COLO668 (cell line): Measurements from ENCODE around the gene SPTBN1.
"Not testable (repeated sequence)": the region's sequence is repeated elsewhere in the genome, so short reads cannot be mapped to it uniquely, and the experiment has no call there.

Experiments used
- DNase-seq: peaks from one replicate; lab custom pipeline; 2025; ENCODE audit not compliant: unreplicated experiment; lab: John Stamatoyannopoulos, UW

The SPTBN1 gene

GRCh38 chr2:54468673-54469072, 12.5 kb downstream of the SPTBN1 start:
- no peak for DNase-seq

- DNase-seq, result no peak
Measured at GRCh38 chr2:54469484-54470053, 13.4 kb downstream of the SPTBN1 start.

DNA sequence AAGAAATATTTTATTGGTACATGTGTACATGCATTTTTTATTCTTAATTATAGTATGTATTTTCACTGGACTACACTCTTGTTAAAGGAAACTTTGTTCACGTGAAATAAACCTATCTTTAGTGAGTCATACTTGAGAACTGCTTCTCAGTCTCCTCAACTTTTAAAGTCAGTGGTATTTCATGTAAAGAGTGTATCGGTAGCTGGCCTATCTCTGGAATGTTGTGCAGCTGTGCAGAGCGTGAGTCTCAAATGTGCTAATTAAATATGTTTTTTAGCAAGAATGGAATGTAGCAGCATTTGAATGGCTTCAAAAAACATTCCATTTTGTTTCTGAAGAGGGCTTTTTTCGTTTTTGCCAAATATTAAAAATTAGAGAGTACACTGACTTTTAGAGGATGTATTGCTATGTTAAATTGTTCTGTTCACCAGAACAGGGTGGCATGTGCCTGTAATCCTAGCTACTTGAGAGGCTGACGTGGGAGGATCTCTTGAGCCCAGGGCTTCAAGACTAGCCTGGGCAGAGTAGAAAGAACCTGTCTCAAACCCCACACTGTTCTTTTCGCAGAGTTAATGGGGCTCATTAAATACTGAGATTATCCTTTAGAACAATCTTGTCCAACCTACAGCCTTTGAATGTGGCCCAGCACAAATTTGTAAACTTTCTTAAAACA, 14.3 kb downstream of the SPTBN1 start:
- no peak for DNase-seq

DNA sequence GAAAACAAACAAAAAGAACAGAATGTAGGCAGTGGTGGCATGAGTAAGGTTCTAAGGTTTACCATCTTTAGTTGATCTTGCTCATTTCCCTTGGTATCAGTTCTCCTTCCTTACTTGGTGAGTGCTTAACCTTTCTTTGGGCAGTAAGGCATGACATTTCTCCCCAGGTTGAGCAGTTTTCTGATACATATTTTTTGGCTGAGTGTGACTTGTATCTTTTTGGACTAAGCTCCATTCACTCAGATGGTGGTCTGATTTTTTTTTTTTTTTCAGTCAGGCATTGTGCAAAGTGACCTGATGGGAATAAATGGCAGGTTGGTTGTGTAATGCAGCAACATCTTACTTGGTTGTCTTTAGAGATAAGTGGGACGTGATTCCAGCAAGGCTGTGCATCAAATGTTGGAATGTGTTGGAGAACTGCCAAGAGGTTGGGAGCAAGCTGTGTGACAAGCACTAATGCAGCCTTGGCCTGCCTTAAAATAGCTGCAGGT, 15.1 kb downstream of the SPTBN1 start:
- no peak for DNase-seq

- no peak for DNase-seq
Measured at GRCh38 chr2:54473851-54474250, 17.7 kb downstream of the SPTBN1 start.

DNA sequence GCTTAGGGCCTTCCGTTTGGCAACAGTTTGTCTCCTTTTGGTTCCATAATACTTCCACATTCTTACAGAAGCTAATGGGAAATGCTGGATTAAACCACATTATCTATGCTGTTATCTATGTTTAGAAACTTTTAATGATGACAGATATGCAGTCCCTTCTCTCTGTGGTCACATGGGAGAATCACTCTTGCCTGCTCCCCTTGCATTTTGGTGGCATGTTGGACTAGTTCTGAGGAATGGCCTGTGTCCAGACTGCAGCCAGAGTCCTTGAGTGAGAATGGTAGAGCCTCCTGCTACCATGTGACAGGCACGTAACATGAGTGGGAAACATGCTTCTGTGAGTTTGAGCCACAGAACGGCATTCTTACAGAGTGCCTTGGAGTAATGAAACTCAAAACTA, 19.2 kb downstream of the SPTBN1 start:
- DNase-seq, result no peak

DNA sequence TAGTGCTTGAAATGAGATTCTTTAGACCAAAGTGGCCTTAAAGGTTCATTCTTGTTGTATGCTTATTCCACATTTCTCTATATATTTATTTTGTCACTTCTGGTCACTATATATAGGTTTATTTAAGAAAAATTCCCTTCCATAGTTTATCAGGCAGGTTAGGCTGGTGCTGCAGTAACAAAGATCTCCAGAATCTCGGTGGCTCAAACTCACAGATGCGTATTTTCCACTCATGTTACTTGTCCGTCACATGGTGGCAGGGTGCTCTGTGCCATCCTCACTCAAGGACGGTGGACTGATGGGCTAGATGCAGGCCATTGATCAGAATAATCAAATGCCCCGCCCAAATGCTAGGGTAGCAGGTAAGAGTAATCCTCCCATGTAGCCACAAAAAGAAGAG, 19.8 kb downstream of the SPTBN1 start:
- DNase-seq, result no peak

DNA sequence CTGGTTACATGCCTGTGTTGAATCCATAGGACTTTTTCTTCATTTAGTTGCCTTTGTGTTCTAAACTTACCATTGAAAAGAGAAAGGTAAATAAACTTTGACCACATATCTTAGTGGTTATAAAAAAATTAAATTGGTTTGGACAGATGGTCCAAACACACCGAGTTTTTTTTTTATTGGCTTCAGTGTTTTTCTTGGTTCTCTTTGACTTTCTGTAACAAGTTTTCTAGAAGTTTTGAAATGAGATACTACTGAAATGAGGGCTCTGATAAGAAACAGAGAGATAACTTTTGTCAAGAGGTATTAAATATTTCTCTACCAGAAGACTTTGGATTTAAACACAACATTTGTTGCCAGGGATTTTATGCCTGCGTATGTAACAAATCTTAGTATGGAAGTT, 20.7 kb downstream of the SPTBN1 start:
- DNase-seq, result no peak

DNA sequence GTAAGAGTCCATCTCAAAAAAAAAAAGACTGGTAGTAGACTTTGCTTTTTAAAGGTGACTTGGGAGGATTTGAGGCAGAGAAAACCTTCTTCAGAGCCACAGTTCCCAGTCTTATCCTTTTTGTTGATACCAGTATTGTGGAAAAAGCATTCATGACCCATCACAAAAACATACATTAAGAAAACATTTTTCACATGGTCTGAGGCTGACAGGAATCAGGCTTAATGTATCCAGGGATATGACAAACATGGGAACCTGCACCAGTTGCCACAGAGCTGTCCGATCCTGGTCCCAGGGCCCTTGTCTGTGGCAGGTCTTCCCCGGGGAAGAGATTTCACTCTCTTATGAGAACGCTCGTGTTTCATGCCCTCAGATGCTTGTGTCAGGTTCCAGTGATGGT, 21.8 kb downstream of the SPTBN1 start:
- DNase-seq, result no peak

DNA sequence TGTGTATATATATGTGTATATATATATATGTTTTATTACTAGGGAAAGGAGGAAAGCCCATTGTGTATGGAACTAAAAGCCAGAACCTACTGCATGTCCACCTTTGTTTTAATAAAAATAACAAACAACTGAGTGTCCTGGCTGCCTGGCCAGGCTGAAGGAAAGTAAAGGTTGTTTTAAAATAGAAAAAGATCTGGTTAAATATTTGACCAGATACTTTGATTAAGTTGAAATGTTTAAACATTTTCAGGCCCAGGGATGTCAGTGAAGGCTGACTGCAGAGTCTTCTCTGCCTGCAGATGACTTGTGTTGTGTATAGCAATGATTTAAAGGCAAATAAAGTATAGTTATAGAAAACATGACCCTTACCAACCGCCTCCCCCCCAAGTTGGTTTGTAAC, 22.8 kb downstream of the SPTBN1 start:
- DNase-seq, result no peak

GRCh38 chr2:54479424-54479823, 23.3 kb downstream of the SPTBN1 start:
- DNase-seq, result no peak

DNA sequence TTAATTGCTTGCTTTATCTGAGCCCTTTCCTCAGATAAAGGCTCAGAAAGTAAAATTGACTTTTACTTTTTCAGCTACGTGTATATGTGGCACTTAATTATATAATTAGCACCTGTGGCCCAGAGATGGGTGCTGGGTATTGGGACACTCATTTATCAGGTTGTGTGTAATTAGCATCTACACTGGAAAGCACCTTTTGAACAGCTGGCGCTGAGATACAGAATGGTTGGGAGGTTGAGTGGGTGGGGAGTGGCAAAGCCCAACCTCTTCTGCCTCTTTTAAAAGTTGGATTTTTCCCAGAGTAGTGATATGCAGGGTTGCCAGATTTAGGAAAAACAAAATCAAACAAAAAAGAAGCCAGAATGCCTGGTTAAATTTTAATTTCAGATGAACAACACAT, 23.9 kb downstream of the SPTBN1 start:
- no peak for DNase-seq

- DNase-seq, result no peak
Measured at GRCh38 chr2:54481686-54482085, 25.6 kb downstream of the SPTBN1 start.

GRCh38 chr2:54482715-54483114, 26.6 kb downstream of the SPTBN1 start:
- no peak for DNase-seq

DNA sequence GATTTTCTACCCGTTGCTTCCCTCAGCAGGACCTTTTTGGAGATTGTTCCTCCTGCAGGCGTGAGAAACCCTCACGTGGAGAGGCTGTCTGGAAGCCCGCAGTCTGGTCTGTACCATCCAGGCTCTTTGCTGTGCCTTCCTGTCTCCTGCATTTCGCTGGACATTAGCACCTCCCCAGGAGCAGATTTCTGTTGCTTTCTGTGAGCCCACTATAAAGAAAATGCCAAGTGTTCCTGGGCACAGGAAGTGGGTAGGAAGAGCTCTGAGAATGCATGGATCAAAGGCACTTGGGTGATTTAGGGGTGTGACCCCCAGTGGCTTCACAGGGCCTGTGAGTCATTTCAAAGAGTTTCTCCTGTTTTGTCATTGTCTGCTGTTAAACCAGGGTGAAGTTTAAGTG, 27.3 kb downstream of the SPTBN1 start:
- DNase-seq, result no peak

GRCh38 chr2:54485756-54486155, 29.6 kb downstream of the SPTBN1 start:
- DNase-seq, result not testable (repeated sequence)

DNA sequence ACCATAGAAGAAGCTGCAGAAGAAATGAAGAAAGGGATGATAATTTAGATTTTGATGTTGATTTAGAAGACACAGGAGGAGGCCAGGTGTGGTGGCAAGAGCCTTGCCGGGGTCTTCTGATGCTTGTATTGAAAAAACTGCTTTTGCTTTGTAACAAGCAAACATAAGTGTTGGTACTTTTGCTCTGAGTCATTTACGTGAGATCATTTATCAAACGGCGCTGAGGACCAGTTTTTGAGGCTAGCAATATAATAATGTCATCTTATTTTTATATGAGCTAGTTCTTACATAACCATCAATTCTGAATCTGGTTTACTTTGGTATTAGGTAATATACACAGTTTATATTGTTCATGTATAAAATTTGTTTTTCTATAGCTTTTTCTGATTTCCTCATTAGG, 30.6 kb downstream of the SPTBN1 start:
- no peak for DNase-seq

- no peak for DNase-seq
Measured at GRCh38 chr2:54490863-54491262, 34.7 kb downstream of the SPTBN1 start.

DNA sequence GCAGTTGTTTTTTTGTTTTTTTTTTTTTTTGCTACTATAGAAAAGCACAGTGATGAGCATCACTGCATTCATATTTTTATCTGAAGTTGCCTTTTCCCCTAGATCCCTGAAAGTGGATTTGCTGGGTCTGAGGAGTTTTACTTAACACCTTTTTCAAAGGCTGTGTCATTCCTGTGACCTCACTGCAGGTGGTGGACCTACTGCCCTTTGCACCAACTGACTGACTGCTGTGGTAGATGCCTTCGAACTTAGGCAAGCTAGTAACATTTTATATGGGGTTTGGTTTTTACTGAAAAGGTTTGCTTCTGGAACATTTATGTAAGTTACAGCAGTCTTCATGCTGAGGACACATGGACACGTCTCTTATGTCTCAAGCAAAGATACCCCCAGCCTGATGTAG, 36.2 kb downstream of the SPTBN1 start:
- no peak for DNase-seq

- DNase-seq, result no peak
Measured at GRCh38 chr2:54494087-54494486, 38.0 kb downstream of the SPTBN1 start.

DNA sequence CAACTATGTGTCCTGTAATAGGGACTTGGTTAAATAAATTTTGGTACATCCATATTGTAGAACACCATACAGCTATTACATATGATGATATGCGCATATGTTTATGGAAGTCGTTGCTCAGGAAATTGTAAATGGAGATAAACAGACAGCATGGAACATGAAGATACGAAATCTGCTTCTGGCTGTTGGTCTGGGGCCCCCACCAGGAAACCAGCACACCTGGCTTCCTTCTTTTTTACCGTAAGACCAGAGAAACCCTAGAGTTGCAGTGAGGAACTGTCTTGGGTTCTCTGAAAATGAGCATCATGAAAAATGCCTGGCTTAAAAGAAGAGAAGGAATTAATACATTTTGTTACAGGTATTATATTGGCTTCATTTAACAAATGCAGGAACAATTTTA, 40.8 kb downstream of the SPTBN1 start:
- no peak for DNase-seq

GRCh38 chr2:54497763-54498680, 41.9 kb downstream of the SPTBN1 start:
- DNase-seq, result peak; percentile 13
